Stimulated activated naive CD8-positive, alpha-beta T cell treated with anti-CD3 and anti-CD28 coated beads, Interleukin-15, Interleukin-2, amounts not matched to agents 100 ng/mL and 50 ng/mL, for 24 hours (primary cell): ENCODE results near the gene RABL6.

Source experiments
- H3K27ac Mint-ChIP-seq: one replicate; pipeline ENCODE4 v1.8.0; 2021; ENCODE audit warnings: mild to moderate bottlenecking, mixed read lengths
- H3K27me3 Mint-ChIP-seq: one replicate; pipeline ENCODE4 v1.8.0; 2021; ENCODE audit warnings: mixed read lengths
- H3K36me3 Mint-ChIP-seq: one replicate; pipeline ENCODE4 v1.8.0; 2021; ENCODE audit warnings: low read depth, mixed read lengths
- H3K4me1 Mint-ChIP-seq: one replicate; pipeline ENCODE4 v1.8.0; 2021; ENCODE audit warnings: low read depth, mixed read lengths
- H3K4me3 Mint-ChIP-seq: one replicate; pipeline ENCODE4 v1.8.0; 2021; ENCODE audit warnings: mild to moderate bottlenecking, mixed read lengths
- H3K9me3 Mint-ChIP-seq: one replicate; pipeline ENCODE4 v1.8.0; 2021; ENCODE audit warnings: mixed read lengths

Gene RABL6

GRCh38 chr9:136888454-136888853, 80.7 kb downstream of the RABL6 start:
- H3K36me3 Mint-ChIP-seq = peaks cover 4% of the 10 kb centered on the region
- H3K4me1 Mint-ChIP-seq = peaks cover 33% of the 10 kb centered on the region
- peak overlapping the region; percentile 98 for H3K4me3 Mint-ChIP-seq
- no peaks in the 10 kb centered on the region for H3K9me3 Mint-ChIP-seq
- H3K27me3 Mint-ChIP-seq = no peaks in the 10 kb centered on the region
- H3K27ac Mint-ChIP-seq = no peak overlapping the region

GRCh38 chr9:136889858-136890257, 82.1 kb downstream of the RABL6 start:
- Mint-ChIP-seq H3K9me3 (no peaks in the 10 kb centered on the region), H3K4me3 (no peak overlapping the region), H3K36me3 (peaks cover 12% of the 10 kb centered on the region), H3K27ac (no peak overlapping the region), H3K4me1 (peaks cover 32% of the 10 kb centered on the region), H3K27me3 (no peaks in the 10 kb centered on the region)

- Mint-ChIP-seq H3K27ac (no peak overlapping the region), H3K36me3 (peaks cover 12% of the 10 kb centered on the region), H3K9me3 (no peaks in the 10 kb centered on the region), H3K4me3 (no peak overlapping the region), H3K27me3 (no peaks in the 10 kb centered on the region), H3K4me1 (peaks cover 24% of the 10 kb centered on the region)
These were observed 82.9 kb downstream of the RABL6 start for GRCh38 chr9:136890661-136891060.
